ENCODE measurements around the gene EXOC3L1. TPM values are rescaled to one million over a fixed set of nuclear protein-coding genes. Genes with fewer than 3 reads are reported as not detected.

The EXOC3L1 gene
- total RNA-seq, 2 donors from 2014 or later, result 0.97 to 1.8 TPM

DNA sequence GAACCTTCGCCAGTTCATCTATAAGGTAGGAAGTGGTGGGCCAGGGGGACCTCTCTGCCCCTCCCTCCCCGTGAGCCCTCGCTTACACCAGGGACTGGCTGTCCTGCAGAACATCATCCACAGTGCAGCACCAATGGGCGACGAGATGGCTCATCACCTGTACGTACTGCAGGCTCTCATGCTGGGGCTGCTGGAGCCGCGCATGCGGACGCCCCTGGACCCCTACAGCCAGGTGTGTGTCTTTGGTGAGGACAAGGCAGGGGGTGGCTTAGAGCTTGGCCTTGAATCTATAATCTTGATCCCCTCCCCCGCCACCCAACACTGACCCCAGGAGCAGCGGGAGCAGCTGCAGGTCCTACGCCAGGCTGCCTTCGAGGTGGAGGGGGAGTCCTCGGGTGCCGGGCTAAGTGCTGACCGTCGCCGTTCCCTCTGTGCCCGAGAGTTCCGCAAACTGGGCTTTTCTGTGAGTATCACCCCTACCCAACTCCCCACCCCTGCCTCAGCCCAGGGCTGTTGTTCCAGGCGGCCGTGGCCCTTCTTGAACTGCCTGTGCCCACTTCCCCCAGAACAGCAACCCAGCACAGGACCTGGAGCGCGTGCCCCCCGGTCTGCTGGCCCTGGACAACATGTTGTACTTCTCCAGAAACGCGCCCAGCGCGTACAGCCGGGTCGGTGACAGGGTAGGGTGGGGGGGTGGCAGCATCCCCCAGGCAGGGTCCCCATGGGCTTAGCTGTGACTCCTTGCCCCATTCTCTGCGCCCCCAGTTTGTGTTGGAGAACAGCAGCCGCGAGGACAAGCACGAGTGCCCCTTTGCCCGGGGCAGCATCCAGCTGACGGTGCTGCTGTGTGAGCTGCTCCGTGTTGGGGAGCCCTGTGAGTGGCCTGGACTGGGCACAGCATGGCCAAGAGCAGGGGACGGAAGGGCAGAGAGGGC lies 11.7 kb upstream of the EXOC3L1 start:
- H3K4me1 Mint-ChIP-seq, result peaks cover 3% of the 10 kb centered on the region
- TF ChIP-seq, protein P1, sequence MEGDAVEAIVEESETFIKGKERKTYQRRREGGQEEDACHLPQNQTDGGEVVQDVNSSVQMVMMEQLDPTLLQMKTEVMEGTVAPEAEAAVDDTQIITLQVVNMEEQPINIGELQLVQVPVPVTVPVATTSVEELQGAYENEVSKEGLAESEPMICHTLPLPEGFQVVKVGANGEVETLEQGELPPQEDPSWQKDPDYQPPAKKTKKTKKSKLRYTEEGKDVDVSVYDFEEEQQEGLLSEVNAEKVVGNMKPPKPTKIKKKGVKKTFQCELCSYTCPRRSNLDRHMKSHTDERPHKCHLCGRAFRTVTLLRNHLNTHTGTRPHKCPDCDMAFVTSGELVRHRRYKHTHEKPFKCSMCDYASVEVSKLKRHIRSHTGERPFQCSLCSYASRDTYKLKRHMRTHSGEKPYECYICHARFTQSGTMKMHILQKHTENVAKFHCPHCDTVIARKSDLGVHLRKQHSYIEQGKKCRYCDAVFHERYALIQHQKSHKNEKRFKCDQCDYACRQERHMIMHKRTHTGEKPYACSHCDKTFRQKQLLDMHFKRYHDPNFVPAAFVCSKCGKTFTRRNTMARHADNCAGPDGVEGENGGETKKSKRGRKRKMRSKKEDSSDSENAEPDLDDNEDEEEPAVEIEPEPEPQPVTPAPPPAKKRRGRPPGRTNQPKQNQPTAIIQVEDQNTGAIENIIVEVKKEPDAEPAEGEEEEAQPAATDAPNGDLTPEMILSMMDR (conservative IDR thresholded peaks at IDR 0.05), result no peak

DNA sequence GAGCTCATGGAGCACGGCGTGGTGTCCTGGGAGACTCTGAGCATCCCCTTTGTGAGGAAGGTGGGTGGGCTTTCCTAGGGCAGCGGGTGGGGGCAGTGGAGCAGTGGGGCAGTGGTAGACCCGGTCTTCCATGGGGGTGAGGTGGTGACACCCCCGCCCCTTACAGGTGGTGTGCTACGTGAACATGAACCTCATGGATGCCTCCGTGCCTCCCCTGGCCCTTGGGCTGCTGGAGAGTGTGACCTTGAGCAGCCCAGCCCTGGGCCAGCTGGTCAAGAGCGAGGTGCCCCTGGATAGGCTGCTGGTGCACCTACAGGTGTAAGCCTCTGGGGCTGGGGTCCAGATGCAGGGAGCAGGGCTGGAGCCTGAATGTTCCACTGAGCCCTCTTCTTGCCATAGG lies 10.6 kb upstream of the EXOC3L1 start:
- 96 to 98% methylated on average over 7 to 8 of the region's 8 CpGs for WGBS, 2 experiments (ENCODE audit: insufficient coverage in 1 of 2, insufficient read length in 1 of 2)
- H3K4me1 Mint-ChIP-seq, result peaks cover 2% of the 10 kb centered on the region
- H3K9ac ChIP-seq (ENCODE audit: extremely low read depth, low read length, poor library complexity, severe bottlenecking), result no peak overlapping the region
- no peak overlapping the region for H3K27ac Mint-ChIP-seq
- peaks cover 28% of the 10 kb centered on the region for H3K36me3 Mint-ChIP-seq (ENCODE audit: low read depth)
- H3K4me1 ChIP-seq (ENCODE audit: control insufficient read depth, insufficient read depth, low read length), result no peaks in the 10 kb centered on the region
- H3K27me3 Mint-ChIP-seq (ENCODE audit: insufficient read depth), result no peaks in the 10 kb centered on the region
- H3K9me3 ChIP-seq (ENCODE audit: control insufficient read depth, low read length), result no peaks in the 10 kb centered on the region
- no peaks in the 10 kb centered on the region for H3K27me3 ChIP-seq (ENCODE audit: control insufficient read depth, insufficient read depth, low read length, poor library complexity, severe bottlenecking)
- H3K9me3 Mint-ChIP-seq, result no peaks in the 10 kb centered on the region
- no peak overlapping the region for H3K4me3 Mint-ChIP-seq
- DNase-seq, result no peak
- H3K4me3 ChIP-seq (ENCODE audit: low read length), result no peak overlapping the region
- peaks cover 52% of the 10 kb centered on the region for H3K36me3 ChIP-seq (ENCODE audit: control insufficient read depth, insufficient read depth, low read length)
- TF ChIP-seq, protein P1 (conservative IDR thresholded peaks at IDR 0.05), result no peak
- H3K27ac ChIP-seq (ENCODE audit: low read depth, low read length), result no peak overlapping the region

More for the DNA sequence above, 11.7 kb upstream of the EXOC3L1 start:
- Mint-ChIP-seq H3K27ac (no peak overlapping the region), H3K9me3 (no peaks in the 10 kb centered on the region), H3K27me3 (ENCODE audit: insufficient read depth) (no peaks in the 10 kb centered on the region), H3K4me3 (no peak overlapping the region), H3K36me3 (ENCODE audit: low read depth) (peaks cover 16% of the 10 kb centered on the region)
- H3K27ac ChIP-seq (ENCODE audit: low read depth, low read length), result no peak overlapping the region
- no peak overlapping the region for H3K9ac ChIP-seq (ENCODE audit: extremely low read depth, low read length, poor library complexity, severe bottlenecking)
- peaks cover 44% of the 10 kb centered on the region for H3K36me3 ChIP-seq (ENCODE audit: control insufficient read depth, insufficient read depth, low read length)
- no peaks in the 10 kb centered on the region for H3K9me3 ChIP-seq (ENCODE audit: control insufficient read depth, low read length)
- DNase-seq, result no peak
- no peak overlapping the region for H3K4me3 ChIP-seq (ENCODE audit: low read length)
- WGBS, 2 experiments (ENCODE audit: insufficient coverage in 1 of 2, insufficient read length in 1 of 2), result 97% methylated on average over 20 to 40 of the region's 40 CpGs
- peaks cover 3% of the 10 kb centered on the region for H3K4me1 ChIP-seq (ENCODE audit: control insufficient read depth, insufficient read depth, low read length)
- no peaks in the 10 kb centered on the region for H3K27me3 ChIP-seq (ENCODE audit: control insufficient read depth, insufficient read depth, low read length, poor library complexity, severe bottlenecking)

DNA sequence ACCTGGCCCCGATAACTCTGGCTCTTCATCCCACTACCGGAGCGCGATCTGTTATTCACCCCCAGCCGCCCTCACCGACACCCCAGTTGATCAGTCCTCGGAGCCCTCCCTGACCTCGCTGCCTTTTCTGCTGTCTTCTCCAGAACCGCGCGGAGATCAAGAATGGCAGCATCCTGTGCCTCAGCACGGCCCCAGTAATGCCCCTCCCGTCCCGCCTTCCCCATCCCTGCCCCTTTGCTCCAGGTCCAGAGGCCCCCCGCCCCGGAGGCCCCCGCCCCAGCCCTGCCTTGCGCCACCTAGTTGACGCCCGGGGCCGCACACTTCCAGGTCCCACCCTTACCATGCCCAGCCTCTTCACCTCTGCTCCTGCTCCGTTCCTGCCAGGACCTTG lies 9.9 kb upstream of the EXOC3L1 start:
- WGBS, 2 experiments (ENCODE audit: insufficient coverage in 1 of 2, insufficient read length in 1 of 2), result 91 to 93% methylated on average over 7 to 22 of the region's 22 CpGs
- Histone ChIP-seq H3K4me1 (ENCODE audit: control insufficient read depth, insufficient read depth, low read length) (no peaks in the 10 kb centered on the region), H3K27ac (ENCODE audit: low read depth, low read length) (no peak overlapping the region), H3K36me3 (ENCODE audit: control insufficient read depth, insufficient read depth, low read length) (peaks cover 59% of the 10 kb centered on the region), H3K27me3 (ENCODE audit: control insufficient read depth, insufficient read depth, low read length, poor library complexity, severe bottlenecking) (no peaks in the 10 kb centered on the region), H3K9ac (ENCODE audit: extremely low read depth, low read length, poor library complexity, severe bottlenecking) (no peak overlapping the region), H3K9me3 (ENCODE audit: control insufficient read depth, low read length) (no peaks in the 10 kb centered on the region), H3K4me3 (ENCODE audit: low read length) (no peak overlapping the region)
- H3K4me1 Mint-ChIP-seq, result peaks cover 2% of the 10 kb centered on the region
- H3K9me3 Mint-ChIP-seq, result no peaks in the 10 kb centered on the region
- DNase-seq, result peak; percentile 86
- H3K27me3 Mint-ChIP-seq (ENCODE audit: insufficient read depth), result no peaks in the 10 kb centered on the region
- peaks cover 35% of the 10 kb centered on the region for H3K36me3 Mint-ChIP-seq (ENCODE audit: low read depth)
- peak overlapping the region; percentile 57 for H3K4me3 Mint-ChIP-seq
- TF ChIP-seq, protein P1 (conservative IDR thresholded peaks at IDR 0.05), result peak; percentile 67
- H3K27ac Mint-ChIP-seq, result peak overlapping the region; percentile 76
